WERI-Rb-1 (cell line): Measurements from ENCODE around the gene CEL.

Source experiments
- DNase-seq: peaks from one replicate; pipeline ENCODE4 v3.0.0-alpha.2; 2020
- H3K27ac ChIP-seq: fragments of 250-450 bp; sonication (Bioruptor Pico); 2 replicates; pipeline ENCODE4 v1.5.1; 2020; ENCODE audit warnings: mild to moderate bottlenecking, moderate library complexity
- H3K27me3 ChIP-seq: fragments of 250-450 bp; sonication (Bioruptor Pico); 2 replicates; pipeline ENCODE4 v1.5.1; 2021; ENCODE audit warnings: mild to moderate bottlenecking, low read depth, moderate library complexity; ENCODE audit not compliant: insufficient read depth, severe bottlenecking
- H3K36me3 ChIP-seq: fragments of 250-450 bp; sonication (Bioruptor Pico); 2 replicates; pipeline ENCODE4 v1.5.1; 2020; ENCODE audit warnings: mild to moderate bottlenecking, moderate library complexity
- H3K4me3 ChIP-seq: 2 replicates; pipeline ENCODE4 v1.5.1; 2011; ENCODE audit warnings: low read depth, mild to moderate bottlenecking, control low read depth, low read length
- H3K9me3 ChIP-seq: fragments of 250-450 bp; sonication (Bioruptor Pico); 2 replicates; pipeline ENCODE4 v1.5.1; 2021; ENCODE audit warnings: mild to moderate bottlenecking, moderate library complexity; ENCODE audit not compliant: severe bottlenecking
- CTCF ChIP-seq: IDR thresholded peaks from 2 replicates; pipeline ENCODE4 v1.5.1; 2011; ENCODE audit warnings: low read depth, mild to moderate bottlenecking, control low read depth, inconsistent platforms, low read length

Gene CEL

GRCh38 chr9:133029994-133030316, 31.8 kb upstream of the CEL start:
- Histone ChIP-seq H3K27ac (peak overlapping the region; percentile 67), H3K36me3 (peaks cover 42% of the 10 kb centered on the region), H3K9me3 (peaks cover 4% of the 10 kb centered on the region), H3K27me3 (no peaks in the 10 kb centered on the region), H3K4me3 (peak overlapping the region; percentile 95)
- no peak for DNase-seq
- TF ChIP-seq CTCF, result no peak

- Histone ChIP-seq H3K9me3 (peaks cover 4% of the 10 kb centered on the region), H3K27ac (peak within 1 kb of the TSS; percentile 97), H3K36me3 (peaks cover 48% of the 10 kb centered on the region), H3K4me3 (peak within 1 kb of the TSS; percentile 95), H3K27me3 (no peaks in the 10 kb centered on the region)
- DNase-seq, result peak; percentile 97
- TF ChIP-seq CTCF, result no peak
These were observed 31.3 kb upstream of the CEL start, which contains the start of gene GTF3C5 for GRCh38 chr9:133030317-133031129. GTF3C5 (plus strand) TSS chr9:133030997; CDS start chr9:133031012, 15 bp downstream.

- Histone ChIP-seq H3K27ac (peak overlapping the region; percentile 97), H3K27me3 (no peaks in the 10 kb centered on the region), H3K36me3 (peaks cover 53% of the 10 kb centered on the region), H3K4me3 (peak overlapping the region; percentile 95), H3K9me3 (peaks cover 4% of the 10 kb centered on the region)
- no peak for TF ChIP-seq CTCF
- DNase-seq, result no peak
These were observed 30.7 kb upstream of the CEL start for GRCh38 chr9:133031130-133031422.

- DNase-seq, result no peak
- TF ChIP-seq CTCF, result no peak
These were observed 30.3 kb upstream of the CEL start for GRCh38 chr9:133031496-133031911.

GRCh38 chr9:133032171-133032570, 29.6 kb upstream of the CEL start:
- Histone ChIP-seq H3K27me3 (no peaks in the 10 kb centered on the region), H3K36me3 (peaks cover 63% of the 10 kb centered on the region), H3K4me3 (no peak overlapping the region), H3K27ac (no peak overlapping the region), H3K9me3 (peaks cover 4% of the 10 kb centered on the region)
- TF ChIP-seq CTCF, result no peak
- DNase-seq, result no peak

More at GRCh38 chr9:133031496-133031911, 30.3 kb upstream of the CEL start:
- peaks cover 4% of the 10 kb centered on the region for H3K9me3 ChIP-seq
- H3K27me3 ChIP-seq, result no peaks in the 10 kb centered on the region
- H3K4me3 ChIP-seq, result peak overlapping the region; percentile 95
- peaks cover 57% of the 10 kb centered on the region for H3K36me3 ChIP-seq
- H3K27ac ChIP-seq, result peak overlapping the region; percentile 97

GRCh38 chr9:133035669-133036068, 26.1 kb upstream of the CEL start:
- Histone ChIP-seq H3K27ac (no peak overlapping the region), H3K27me3 (no peaks in the 10 kb centered on the region), H3K4me3 (no peak overlapping the region), H3K9me3 (peaks cover 4% of the 10 kb centered on the region), H3K36me3 (peaks cover 89% of the 10 kb centered on the region)
- DNase-seq, result no peak
- TF ChIP-seq CTCF, result no peak
